HCT116 (cell line): ENCODE results near the gene PEX10. TPM values are rescaled to one million over a fixed set of nuclear protein-coding genes. Genes with fewer than 3 reads are reported as not detected.

Source experiments
- ATAC-seq: fragments of 200-7000 bp; cut with Tn5 transposase; 2 replicates; pipeline ENCODE4 v1.9.1; 2020; ENCODE audit warnings: mild to moderate bottlenecking, moderate library complexity
- BruUV-seq: library from RNA; stranded (reverse); fragments of 400-500 nt; replicated peaks from 2 replicates; lab custom pipeline; 2021; lab: Mats Ljungman, UMichigan
- CTCF ChIA-PET: fragments of 300-600 bp; sonication (Branson Sonifier 250); formaldehyde crosslinking; loops from one replicate; lab custom pipeline; 2021; ENCODE audit warnings: antibody characterized with exemption; lab: Charles Lee
- POLR2A ChIA-PET: fragments of 300-600, 350-600 bp; sonication (Branson Sonifier 250); formaldehyde crosslinking; loops from one replicate; lab custom pipeline; 2021; ENCODE audit warnings: antibody characterized with exemption; lab: Charles Lee
- RAD21 ChIA-PET, 2 experiments: fragments of 300-600 bp; sonication (Branson Sonifier 250); formaldehyde crosslinking; loops; one replicate each; lab custom pipeline; 2023; ENCODE audit warnings: low total read pairs in 2 of 2; ENCODE audit not compliant: uncharacterized antibody in 2 of 2, unreplicated experiment in 2 of 2, low non-redundant PET in 1 of 2; lab: Charles Lee
- DNase-seq: peaks from one replicate; pipeline ENCODE4 v3.0.0-alpha.2; 2010; ENCODE audit warnings: low read depth, low spot score
- H2AFZ ChIP-seq: fragments of 200-600 bp; shearing (Covaris generic), sonication (generic); 2 replicates; pipeline ENCODE4 v1.6.1; 2017; ENCODE audit warnings: low read depth, mixed run types, mixed read lengths, antibody characterized with exemption, low read length; ENCODE audit not compliant: poor library complexity, severe bottlenecking
- H3K27ac ChIP-seq: 2 replicates; pipeline ENCODE4 v1.5.1; 2012; ENCODE audit warnings: low read depth, low read length
- H3K27me3 ChIP-seq: fragments of 200-600 bp; sonication (generic); 2 replicates; pipeline ENCODE4 v1.6.1; 2016; ENCODE audit warnings: mixed run types, low read length, mixed read lengths; ENCODE audit not compliant: insufficient read depth
- H3K36me3 ChIP-seq, 2 experiments: fragments of 200-500 bp in 1 of 2; fragments of 200-600 bp in 1 of 2; sonication (Bioruptor generic) in 1 of 2; sonication (generic) in 1 of 2; 2 replicates each; pipeline versions ENCODE4 v1.5.1 to v1.6.1; 2014 to 2016; ENCODE audit warnings: low read length in 2 of 2, inconsistent platforms in 1 of 2, mixed read lengths in 1 of 2, mixed run types in 1 of 2; ENCODE audit not compliant: insufficient read depth in 2 of 2, control insufficient read depth in 1 of 2
- H3K4me1 ChIP-seq, 2 experiments: fragments of 200-600 bp in 1 of 2; sonication (generic) in 1 of 2; 2 replicates each; pipeline versions ENCODE4 v1.5.1 to v1.6.1; 2012 to 2017; ENCODE audit warnings: low read length in 2 of 2, inconsistent platforms in 1 of 2, mild to moderate bottlenecking in 1 of 2, mixed read lengths in 1 of 2, mixed run types in 1 of 2, moderate library complexity in 1 of 2; ENCODE audit not compliant: insufficient read depth in 2 of 2, control insufficient read depth in 1 of 2
- H3K4me2 ChIP-seq: fragments of 200-600 bp; sonication (generic); 2 replicates; pipeline ENCODE4 v1.6.1; 2017; ENCODE audit warnings: mixed run types, low read length, mixed read lengths
- H3K4me3 ChIP-seq, 2 experiments: fragments of 200-600 bp in 1 of 2; sonication (generic) in 1 of 2; replicated peaks in 1 of 2; 2 replicates each; pipeline ENCODE4 v1.5.1; 2011 to 2016; ENCODE audit warnings: low read length in 2 of 2, control low read depth in 1 of 2, low read depth in 1 of 2, mild to moderate bottlenecking in 1 of 2, mixed read lengths in 1 of 2, mixed run types in 1 of 2
- H3K79me2 ChIP-seq: fragments of 200-600 bp; sonication (generic); 2 replicates; pipeline ENCODE4 v1.6.1; 2017; ENCODE audit warnings: mild to moderate bottlenecking, mixed run types, low read length, moderate library complexity, mixed read lengths; ENCODE audit not compliant: insufficient read depth
- H3K9ac ChIP-seq: fragments of 200-600 bp; sonication (generic); 2 replicates; pipeline ENCODE4 v1.6.1; 2016; ENCODE audit warnings: low read length, mixed read lengths
- H3K9me2 ChIP-seq: fragments of 200-600 bp; sonication (generic), shearing (Covaris generic); 2 replicates; pipeline ENCODE4 v1.6.1; 2017; ENCODE audit warnings: mixed run types, mild to moderate bottlenecking, moderate library complexity; ENCODE audit not compliant: insufficient read depth
- H3K9me3 ChIP-seq, 2 experiments: fragments of 200-500 bp in 1 of 2; fragments of 200-600 bp in 1 of 2; sonication (Bioruptor generic) in 1 of 2; sonication (generic) in 1 of 2; 2 replicates each; pipeline ENCODE4 v1.6.1; 2014 to 2017; ENCODE audit warnings: low read length in 2 of 2, mixed read lengths in 2 of 2, inconsistent platforms in 1 of 2, low read depth in 1 of 2, mild to moderate bottlenecking in 1 of 2, mixed run types in 1 of 2, moderate library complexity in 1 of 2; ENCODE audit not compliant: control insufficient read depth in 1 of 2, insufficient read depth in 1 of 2
- H4K20me1 ChIP-seq: fragments of 200-600 bp; sonication (generic), shearing (Covaris generic); 2 replicates; pipeline ENCODE4 v1.6.1; 2017; ENCODE audit warnings: mixed run types, mild to moderate bottlenecking, moderate library complexity; ENCODE audit not compliant: insufficient read depth
- CEBPB ChIP-seq: IDR thresholded peaks from 2 replicates; pipeline ENCODE4 v1.6.1; 2012; ENCODE audit warnings: low read depth
- EGR1 ChIP-seq: IDR thresholded peaks from 2 replicates; pipeline ENCODE4 v1.6.1; 2012; ENCODE audit warnings: low read depth
- MAX ChIP-seq: IDR thresholded peaks from 2 replicates; pipeline ENCODE4 v1.6.1; 2012
- SRF ChIP-seq: IDR thresholded peaks from 2 replicates; pipeline ENCODE4 v1.6.1; 2012; ENCODE audit warnings: low read depth
- ZFX ChIP-seq: fragments of 450-650 bp; IDR thresholded peaks from 2 replicates; pipeline ENCODE4 v1.6.1; 2017
- intact Hi-C: fragments of 100-400 bp; cut with micrococcal nuclease; formaldehyde crosslinking; loops from 2 replicates; pipeline ENCODE4 v1.10.0; 2022
- total RNA-seq: library from RNA; stranded (reverse); gene quantifications from one replicate; pipeline ENCODE4 v1.2.1, GENCODE V29; 2021; ENCODE audit not compliant: unreplicated experiment

PEX10 gene
- total RNA-seq, 1 experiment from 2014 or later = 27.9 TPM

- TF ChIP-seq CEBPB (no peak), ZFX (no peak), EGR1 (no peak)
Measured at GRCh38 chr1:2363847-2364513, 48.4 kb downstream of the PEX10 start (continued).

GRCh38 chr1:2360588-2361364 is 51.6 kb downstream of the PEX10 start:
- no peak overlapping the region for H3K27ac ChIP-seq
- BruUV-seq = no TSS peak
- POLR2A ChIA-PET = no interaction called here
- H3K9me3 ChIP-seq = no peaks in the 10 kb centered on the region
- H3K4me2 ChIP-seq = peak overlapping the region; percentile 45
- CTCF ChIA-PET = no interaction called here
- peaks cover 13 to 15% of the 10 kb centered on the region in 2 experiments; a peak in 3 of 4 replicates for H3K4me1 ChIP-seq
- no peaks in the 10 kb centered on the region for H3K79me2 ChIP-seq
- no peaks in the 10 kb centered on the region for H3K27me3 ChIP-seq
- DNase-seq = no peak
- H3K4me3 ChIP-seq = no peak overlapping the region
- no peak overlapping the region for H2AFZ ChIP-seq
- RAD21 ChIA-PET = no interaction called here
- peak; percentile 46 for ATAC-seq
- H3K36me3 ChIP-seq = no peaks in the 10 kb centered on the region
- no peaks in the 10 kb centered on the region for H3K9me2 ChIP-seq
- H3K9ac ChIP-seq = no peak overlapping the region
- intact Hi-C loops = no loop called here
- no peaks in the 10 kb centered on the region for H4K20me1 ChIP-seq
- TF ChIP-seq MAX (no peak), SRF (no peak)
